Ovary (tissue), 9 donors: Measurements from ENCODE around the gene GPC6. TPM values are rescaled to one million over a fixed set of nuclear protein-coding genes. Genes with fewer than 3 reads are reported as not detected.

Experiments
- DNase-seq, 5 donors: peaks; one replicate each; pipeline ENCODE4 v3.0.0-alpha.2; 2019 to 2020
- H3K27ac ChIP-seq, 2 donors: fragments of 200-600 bp; one replicate each; pipeline versions ENCODE4 v1.5.1 to v1.8.0; 2019 to 2022
- H3K27me3 ChIP-seq: fragments of 200-600 bp; one replicate; pipeline ENCODE4 v1.8.0; 2022
- H3K36me3 ChIP-seq: fragments of 200-600 bp; sonication (generic); one replicate; pipeline ENCODE4 v1.5.1; 2019
- H3K4me1 ChIP-seq: one replicate; pipeline ENCODE4 v1.8.1; 2013; ENCODE audit warnings: mild to moderate bottlenecking, moderate library complexity; ENCODE audit not compliant: insufficient read depth
- H3K4me3 ChIP-seq: fragments of 200-600 bp; sonication (generic); one replicate; pipeline ENCODE4 v1.5.1; 2017
- H3K9me3 ChIP-seq, 2 donors: fragments of 200-600 bp in 1 of 2; sonication (generic) in 1 of 2; one replicate each; pipeline versions ENCODE4 v1.5.1 to v1.8.1; 2013 to 2019; ENCODE audit warnings: mild to moderate bottlenecking in 1 of 2, moderate library complexity in 1 of 2
- EP300 ChIP-seq: sonication (generic); formaldehyde crosslinking; IDR thresholded peaks from one replicate; pipeline ENCODE4 v1.6.1; 2017; ENCODE audit warnings: antibody characterized with exemption
- POLR2A ChIP-seq: fragments of 450-650 bp; IDR thresholded peaks from one replicate; pipeline ENCODE4 v1.6.1; 2017; ENCODE audit warnings: antibody characterized with exemption, mild to moderate bottlenecking, moderate library complexity
- WGBS, 3 donors: extraction: QIAGEN DNeasy Blood & Tissue Kit in 1 of 3; methylation state at CpG; one replicate each; pipeline versions ENCODE4 v1.1.5 to v1.1.7; 2013 to 2017; 5-methylcytosine and 5-hydroxymethylcytosine counted together
- intact Hi-C, 4 donors: fragments of 100-400 bp; cut with DNase I; formaldehyde crosslinking; loops; one replicate each; pipeline versions ENCODE4 v1.11.0 to v1.15.1; 2022 to 2023
- polyA plus RNA-seq, 2 donors: library from polyadenylated mRNA; stranded (reverse); fragments of 200-250 nt in 1 of 2; fragments of 350-450 nt in 1 of 2; fragmentation: Illumina TruSeq in 1 of 2; extraction: RNeasy Lipid Tissue Mini Kit (QIAGEN cat#74804) in 1 of 2; gene quantifications; one replicate each; pipeline ENCODE4 v1.2.3, GENCODE V29; 2013 to 2014
- total RNA-seq, 7 donors: library from RNA; depleted of rRNA in 2 of 7; stranded (reverse); fragments of >200 nt in 2 of 7; fragmentation: NEBNext Ultra II Directional in 3 of 7; extraction: Animal tissue kit (Norgen Biotek cat#: 25700) in 3 of 7; gene quantifications; one replicate each; pipeline versions ENCODE4 v1.1.0 to v1.2.4, GENCODE V29; 2016 to 2023
- TF ChIP-seq, protein P1 (sequence below), 3 donors: fragments of 450-650 bp in 2 of 3; fragments of 200-600 bp in 1 of 3; IDR thresholded peaks; one replicate each; pipeline versions ENCODE4 v1.5.1 to v1.8.0; 2016 to 2022; ENCODE audit warnings: antibody characterized with exemption in 3 of 3, mild to moderate bottlenecking in 1 of 3
- donor health status: DM: no; HTN: no; CAD: no; lungs with moderate emphysema.
- donor health status: DM: no; HTN: no; CAD: no.
- donor health status: Bipolar disorder and iron deficiency.
- donor health status: DM: yes; HTN: yes; CAD: no.
- donor health status: DM: no; HTN: no; CAD: no.
- donor health status: DM: yes; HTN: yes; CAD: no.

Gene GPC6
- total and polyA plus RNA-seq, 9 donors, result 4.3 to 22.3 (median 17.9) TPM

DNA sequence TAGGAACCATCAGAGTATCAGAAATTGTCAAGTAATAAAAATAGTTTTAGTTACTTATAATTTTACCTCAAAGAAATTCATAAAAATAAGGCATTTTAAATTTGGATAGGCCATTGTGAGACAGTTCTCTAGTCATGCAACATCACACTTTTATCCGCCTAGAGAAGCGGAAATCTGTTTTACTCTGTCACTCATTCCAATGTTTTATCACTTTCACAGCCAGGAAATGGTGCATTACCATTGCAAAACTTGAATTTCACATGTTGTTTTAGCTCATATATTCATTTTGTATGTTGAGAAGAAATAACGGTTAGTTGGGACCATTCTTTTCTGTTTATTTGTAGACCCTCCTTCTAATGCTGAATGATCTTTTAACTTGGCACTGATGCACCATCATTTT is 427.2 kb downstream of the GPC6 start:
- intact Hi-C loops, result no loop called here
- TF ChIP-seq EP300 (no peak), POLR2A (no peak)
- Histone ChIP-seq H3K4me1 (no peaks in the 10 kb centered on the region), H3K9me3 (no peaks in the 10 kb centered on the region), H3K36me3 (no peaks in the 10 kb centered on the region), H3K27me3 (no peaks in the 10 kb centered on the region), H3K27ac (no peak overlapping the region), H3K4me3 (no peak overlapping the region)
- WGBS, 3 donors, result 96 to 99% (median 97%) methylated on average over 3 of the region's 3 CpGs
- no peak for DNase-seq

DNA sequence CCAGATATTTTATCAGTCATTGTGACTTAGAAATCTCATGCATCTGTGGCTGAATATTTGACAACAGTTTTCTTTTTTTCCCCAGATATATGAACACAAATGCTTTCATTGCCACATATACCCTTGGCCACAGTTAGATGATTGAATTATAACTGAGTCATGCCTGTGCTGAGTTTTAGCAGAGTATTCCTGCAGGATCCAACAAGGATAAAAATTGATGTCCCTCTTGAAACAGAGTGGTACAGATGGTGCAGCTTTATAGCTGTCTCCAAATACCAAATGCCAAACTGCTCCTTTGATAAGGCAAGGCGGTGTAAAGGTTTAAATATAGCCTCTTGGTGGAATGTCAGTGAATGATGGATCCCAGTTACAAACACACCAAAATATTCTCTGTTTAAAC is 428.5 kb downstream of the GPC6 start:
- Histone ChIP-seq H3K4me1 (no peaks in the 10 kb centered on the region), H3K9me3 (no peaks in the 10 kb centered on the region), H3K27me3 (no peaks in the 10 kb centered on the region), H3K4me3 (no peak overlapping the region), H3K36me3 (no peaks in the 10 kb centered on the region), H3K27ac (no peak overlapping the region)
- DNase-seq, result no peak
- intact Hi-C loops, result no loop called here
- WGBS, 3 donors, result 85 to 97% (median 86%) methylated on average over 1 of the region's 1 CpG
- no peak for TF ChIP-seq EP300
- TF ChIP-seq POLR2A, result no peak
- TF ChIP-seq, protein P1, sequence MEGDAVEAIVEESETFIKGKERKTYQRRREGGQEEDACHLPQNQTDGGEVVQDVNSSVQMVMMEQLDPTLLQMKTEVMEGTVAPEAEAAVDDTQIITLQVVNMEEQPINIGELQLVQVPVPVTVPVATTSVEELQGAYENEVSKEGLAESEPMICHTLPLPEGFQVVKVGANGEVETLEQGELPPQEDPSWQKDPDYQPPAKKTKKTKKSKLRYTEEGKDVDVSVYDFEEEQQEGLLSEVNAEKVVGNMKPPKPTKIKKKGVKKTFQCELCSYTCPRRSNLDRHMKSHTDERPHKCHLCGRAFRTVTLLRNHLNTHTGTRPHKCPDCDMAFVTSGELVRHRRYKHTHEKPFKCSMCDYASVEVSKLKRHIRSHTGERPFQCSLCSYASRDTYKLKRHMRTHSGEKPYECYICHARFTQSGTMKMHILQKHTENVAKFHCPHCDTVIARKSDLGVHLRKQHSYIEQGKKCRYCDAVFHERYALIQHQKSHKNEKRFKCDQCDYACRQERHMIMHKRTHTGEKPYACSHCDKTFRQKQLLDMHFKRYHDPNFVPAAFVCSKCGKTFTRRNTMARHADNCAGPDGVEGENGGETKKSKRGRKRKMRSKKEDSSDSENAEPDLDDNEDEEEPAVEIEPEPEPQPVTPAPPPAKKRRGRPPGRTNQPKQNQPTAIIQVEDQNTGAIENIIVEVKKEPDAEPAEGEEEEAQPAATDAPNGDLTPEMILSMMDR (IDR thresholded peaks at IDR 0.05), result no peak

DNA sequence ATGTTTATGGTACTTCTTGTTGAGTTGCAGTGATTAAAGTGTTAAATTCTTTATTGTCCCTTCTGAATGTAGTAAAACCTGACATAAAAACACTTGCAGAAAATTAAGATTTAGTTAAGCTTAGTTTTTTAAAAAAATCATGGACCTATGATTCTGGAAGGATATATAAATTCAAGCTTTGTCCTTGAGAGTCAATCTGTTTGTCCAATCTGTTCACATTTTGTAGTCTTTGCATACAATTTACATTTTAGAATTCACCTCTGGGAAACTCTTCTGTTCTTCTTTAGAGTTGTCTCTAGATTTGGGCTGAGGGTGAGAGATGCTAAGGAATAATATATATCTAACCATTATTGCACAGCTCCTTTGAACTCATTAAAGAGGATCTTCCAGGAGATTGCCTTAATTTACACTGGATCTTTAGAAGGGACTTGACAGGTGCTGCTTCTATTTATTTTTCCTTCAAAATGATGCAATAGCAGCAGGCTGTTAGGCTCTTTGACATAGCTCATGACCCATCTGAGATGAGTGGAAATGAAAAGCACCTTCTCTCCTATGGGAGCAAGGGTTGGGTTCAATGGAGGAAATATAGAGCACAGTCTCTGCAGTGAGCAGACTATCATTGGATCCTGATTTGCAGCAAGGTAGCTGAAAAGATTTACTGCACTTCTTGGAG is 433.9 kb downstream of the GPC6 start:
- no peaks in the 10 kb centered on the region for H3K4me1 ChIP-seq
- TF ChIP-seq POLR2A (no peak), EP300 (no peak)
- TF ChIP-seq, protein P1 (IDR thresholded peaks at IDR 0.05), result no peak

DNA sequence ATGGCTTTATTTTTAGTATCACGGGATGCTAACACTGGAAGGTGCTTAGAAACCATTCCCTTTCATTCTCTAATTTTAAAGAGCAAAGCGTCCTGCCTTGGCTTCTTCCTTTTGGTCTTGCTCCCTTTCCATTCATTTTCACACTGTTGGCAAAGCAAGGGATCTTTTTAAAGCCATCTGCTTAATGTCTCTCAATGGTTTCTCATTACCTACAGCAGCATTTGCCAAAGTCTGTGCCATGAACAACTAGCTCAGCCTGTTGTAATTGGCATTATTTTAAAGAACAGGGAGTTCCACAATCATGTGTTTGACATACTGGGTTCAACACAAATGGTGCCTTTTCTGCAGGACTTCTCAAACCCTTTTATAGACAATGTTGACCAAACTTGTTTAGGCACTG is 444.3 kb downstream of the GPC6 start:
- Histone ChIP-seq H3K4me3 (no peak overlapping the region), H3K9me3 (no peaks in the 10 kb centered on the region), H3K36me3 (no peaks in the 10 kb centered on the region), H3K4me1 (no peaks in the 10 kb centered on the region), H3K27ac (no peak overlapping the region), H3K27me3 (no peaks in the 10 kb centered on the region)
- DNase-seq, result no peak
- intact Hi-C loops, result no loop called here
- WGBS, 3 donors, result 91 to 93% (median 92%) methylated on average over 2 of the region's 2 CpGs
- TF ChIP-seq POLR2A, result no peak
- TF ChIP-seq EP300, result no peak
- TF ChIP-seq, protein P1 (IDR thresholded peaks at IDR 0.05), result no peak

More for the DNA sequence above, 433.9 kb downstream of the GPC6 start:
- no peaks in the 10 kb centered on the region for H3K27me3 ChIP-seq
- H3K4me3 ChIP-seq, result no peak overlapping the region
- intact Hi-C loops, result no loop called here
- DNase-seq, result no peak
- H3K27ac ChIP-seq, result no peak overlapping the region
- no peaks in the 10 kb centered on the region for H3K36me3 ChIP-seq
- H3K9me3 ChIP-seq, result no peaks in the 10 kb centered on the region

DNA sequence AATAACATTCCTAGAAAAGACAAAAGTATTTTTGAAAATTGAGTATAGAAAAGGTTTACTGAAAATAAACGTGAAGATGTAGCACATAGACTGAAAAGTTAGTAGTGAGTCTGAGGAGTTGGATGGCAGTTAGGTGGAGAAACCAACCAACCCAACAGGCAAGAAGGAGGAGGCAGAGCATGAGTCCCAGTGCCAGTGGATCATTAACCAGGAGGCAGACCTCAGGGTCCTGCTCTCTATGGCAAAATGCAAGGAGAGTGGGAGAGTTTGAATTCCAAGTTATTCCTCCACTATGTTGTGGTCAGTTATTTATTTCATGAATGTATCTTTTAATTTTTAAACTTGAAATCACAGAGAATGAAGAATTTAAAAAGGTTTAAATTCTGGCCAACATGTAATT is 446.4 kb downstream of the GPC6 start:
- Histone ChIP-seq H3K4me1 (no peaks in the 10 kb centered on the region), H3K27ac (no peak overlapping the region), H3K36me3 (no peaks in the 10 kb centered on the region), H3K9me3 (no peaks in the 10 kb centered on the region), H3K4me3 (no peak overlapping the region), H3K27me3 (no peaks in the 10 kb centered on the region)
- 82 to 96% (median 88%) methylated on average over 1 of the region's 1 CpG for WGBS, 3 donors
- TF ChIP-seq, protein P1 (IDR thresholded peaks at IDR 0.05), result no peak
- TF ChIP-seq EP300 (no peak), POLR2A (no peak)
- no peak for DNase-seq
- intact Hi-C loops, result no loop called here
